B cell (primary cell): ENCODE measurements around the gene PSMC3IP.

ENCODE experiments used
- CTCF ChIP-seq: fragments of 200-600 bp; IDR thresholded peaks from one replicate; pipeline ENCODE4 v1.8.0; 2022; ENCODE audit warnings: antibody characterized with exemption, mild to moderate bottlenecking
- EZH2 ChIP-seq: IDR thresholded peaks from 2 replicates; pipeline ENCODE4 v1.6.1; 2012; ENCODE audit warnings: borderline replicate concordance, low read depth, mild to moderate bottlenecking, moderate library complexity, low read length; ENCODE audit not compliant: insufficient read depth, poor library complexity, severe bottlenecking

GRCh38 chr17:42530952-42531454 lies 46.5 kb downstream of the PSMC3IP start:
- no peak for TF ChIP-seq CTCF
- no peak for TF ChIP-seq EZH2
